ENCODE data around the gene NUAK1.

NUAK1 gene

GRCh38 chr12:106046947-106047346 is 91.8 kb downstream of the NUAK1 start:
- no peak overlapping the region for H3K4me3 ChIP-seq (ENCODE audit: low read length)
- no peak for DNase-seq (ENCODE audit: low read depth, low spot score)

GRCh38 chr12:106046301-106046846 is 92.4 kb downstream of the NUAK1 start:
- no peak for DNase-seq (ENCODE audit: low read depth, low spot score)
- no peak overlapping the region for H3K4me3 ChIP-seq (ENCODE audit: low read length)

- no peak for DNase-seq (ENCODE audit: low read depth, low spot score)
- H3K4me3 ChIP-seq (ENCODE audit: low read length) = no peak overlapping the region
These were observed 93.5 kb downstream of the NUAK1 start for GRCh38 chr12:106045251-106045674.

- DNase-seq (ENCODE audit: low read depth, low spot score) = no peak
These were observed 94.0 kb downstream of the NUAK1 start for GRCh38 chr12:106044773-106045172.

GRCh38 chr12:106042037-106042436 is 96.7 kb downstream of the NUAK1 start:
- DNase-seq (ENCODE audit: low read depth, low spot score) = no peak
- H3K4me3 ChIP-seq (ENCODE audit: low read length) = no peak overlapping the region

More at GRCh38 chr12:106044773-106045172, 94.0 kb downstream of the NUAK1 start:
- H3K4me3 ChIP-seq (ENCODE audit: low read length) = no peak overlapping the region

GRCh38 chr12:106040521-106040920 is 98.2 kb downstream of the NUAK1 start:
- H3K4me3 ChIP-seq (ENCODE audit: low read length) = no peak overlapping the region
- no peak for DNase-seq (ENCODE audit: low read depth, low spot score)

GRCh38 chr12:106039646-106040404 is 98.9 kb downstream of the NUAK1 start:
- no peak for DNase-seq (ENCODE audit: low read depth, low spot score)
- no peak overlapping the region for H3K4me3 ChIP-seq (ENCODE audit: low read length)

GRCh38 chr12:106039242-106039641 is 99.5 kb downstream of the NUAK1 start:
- no peak for DNase-seq (ENCODE audit: low read depth, low spot score)
- no peak overlapping the region for H3K4me3 ChIP-seq (ENCODE audit: low read length)

- no peak for DNase-seq (ENCODE audit: low read depth, low spot score)
- no peak overlapping the region for H3K4me3 ChIP-seq (ENCODE audit: low read length)
These were observed 101.0 kb downstream of the NUAK1 start for GRCh38 chr12:106037524-106038298.

- no peak for DNase-seq (ENCODE audit: low read depth, low spot score)
- H3K4me3 ChIP-seq (ENCODE audit: low read length) = no peak overlapping the region
These were observed 103.3 kb downstream of the NUAK1 start for GRCh38 chr12:106035421-106035820.

GRCh38 chr12:106034316-106034715 is 104.4 kb downstream of the NUAK1 start:
- DNase-seq (ENCODE audit: low read depth, low spot score) = no peak
- no peak overlapping the region for H3K4me3 ChIP-seq (ENCODE audit: low read length)

GRCh38 chr12:106033161-106033675 is 105.5 kb downstream of the NUAK1 start:
- DNase-seq (ENCODE audit: low read depth, low spot score) = no peak
- no peak overlapping the region for H3K4me3 ChIP-seq (ENCODE audit: low read length)

- DNase-seq (ENCODE audit: low read depth, low spot score) = no peak
- H3K4me3 ChIP-seq (ENCODE audit: low read length) = no peak overlapping the region
These were observed 106.2 kb downstream of the NUAK1 start for GRCh38 chr12:106032623-106032925.

GRCh38 chr12:106031761-106032622 is 106.8 kb downstream of the NUAK1 start:
- DNase-seq (ENCODE audit: low read depth, low spot score) = no peak
- H3K4me3 ChIP-seq (ENCODE audit: low read length) = no peak overlapping the region

- H3K4me3 ChIP-seq (ENCODE audit: low read length) = no peak overlapping the region
- no peak for DNase-seq (ENCODE audit: low read depth, low spot score)
These were observed 108.3 kb downstream of the NUAK1 start for GRCh38 chr12:106030210-106031071.

GRCh38 chr12:106029532-106029931 is 109.2 kb downstream of the NUAK1 start:
- H3K4me3 ChIP-seq (ENCODE audit: low read length) = no peak overlapping the region
- DNase-seq (ENCODE audit: low read depth, low spot score) = no peak

- DNase-seq (ENCODE audit: low read depth, low spot score) = no peak
- no peak overlapping the region for H3K4me3 ChIP-seq (ENCODE audit: low read length)
These were observed 110.8 kb downstream of the NUAK1 start for GRCh38 chr12:106027911-106028310.

GRCh38 chr12:106027286-106027685 is 111.5 kb downstream of the NUAK1 start:
- H3K4me3 ChIP-seq (ENCODE audit: low read length) = no peak overlapping the region
- DNase-seq (ENCODE audit: low read depth, low spot score) = no peak

Data from Jurkat, Clone E6-1 (cell line).